HG03575 (cell line): ENCODE results near the gene DDIAS.
"Not testable (repeated sequence)": the region's sequence is repeated elsewhere in the genome, so short reads cannot be mapped to it uniquely, and the experiment has no call there.

Experiments
- ATAC-seq: cut with Tn5 transposase; IDR thresholded peaks from one replicate; pipeline ENCODE4 v1.9.1; 2021; ENCODE audit not compliant: unreplicated experiment, insufficient number of reproducible peaks, low FRiP score; ENCODE audit errors: extremely low read depth

The DDIAS gene

GRCh38 chr11:82901165-82901921 is at the start of gene DDIAS:
Gene DDIAS (plus strand): TSS chr11:82901736. CDS start chr11:82914739, 13,003 bp downstream.
- peak; percentile 50 for ATAC-seq

- no peak for ATAC-seq
Measured at GRCh38 chr11:82854242-82854641, 47.3 kb upstream of the DDIAS start.

GRCh38 chr11:82854916-82855315 is 46.6 kb upstream of the DDIAS start:
- ATAC-seq: not testable (repeated sequence)

GRCh38 chr11:82855616-82856015 is 45.9 kb upstream of the DDIAS start:
- ATAC-seq: no peak

- no peak for ATAC-seq
Measured at GRCh38 chr11:82857145-82857544, 44.4 kb upstream of the DDIAS start.

- ATAC-seq: no peak
Measured at GRCh38 chr11:82858133-82858532, 43.4 kb upstream of the DDIAS start.

GRCh38 chr11:82858556-82859091 is 42.9 kb upstream of the DDIAS start:
- no peak for ATAC-seq

- ATAC-seq: no peak
Measured at GRCh38 chr11:82859750-82860149, 41.8 kb upstream of the DDIAS start.

- no peak for ATAC-seq
Measured at GRCh38 chr11:82862379-82862778, 39.2 kb upstream of the DDIAS start.

- ATAC-seq: no peak
Measured at GRCh38 chr11:82863209-82863608, 38.3 kb upstream of the DDIAS start.

GRCh38 chr11:82864268-82864667 is 37.3 kb upstream of the DDIAS start:
- no peak for ATAC-seq

- ATAC-seq: no peak
Measured at GRCh38 chr11:82865841-82866240, 35.7 kb upstream of the DDIAS start.

- ATAC-seq: no peak
Measured at GRCh38 chr11:82867495-82868082, 33.9 kb upstream of the DDIAS start.

GRCh38 chr11:82869657-82870056 is 31.9 kb upstream of the DDIAS start:
- ATAC-seq: no peak

- ATAC-seq: no peak
Measured at GRCh38 chr11:82871646-82872045, 29.9 kb upstream of the DDIAS start.

GRCh38 chr11:82872377-82873150 is 29.0 kb upstream of the DDIAS start:
- no peak for ATAC-seq

- no peak for ATAC-seq
Measured at GRCh38 chr11:82873919-82874333, 27.6 kb upstream of the DDIAS start.

GRCh38 chr11:82874646-82875523 is 26.7 kb upstream of the DDIAS start:
- ATAC-seq: no peak

- no peak for ATAC-seq
Measured at GRCh38 chr11:82883853-82884252, 17.7 kb upstream of the DDIAS start.
